NB4 (cell line): Measurements from ENCODE around the gene LMTK2.

Source experiments
- DNase-seq: peaks from one replicate; pipeline ENCODE4 v3.0.0; 2010; ENCODE audit warnings: low read depth
- H3K4me3 ChIP-seq: one replicate; pipeline ENCODE4 v1.5.1; 2011; ENCODE audit warnings: mild to moderate bottlenecking, low read depth, low read length, moderate library complexity
- CTCF ChIP-seq: IDR thresholded peaks from one replicate; pipeline ENCODE4 v1.5.1; 2012; ENCODE audit warnings: low read depth, low read length
- MAX ChIP-seq: IDR thresholded peaks from 2 replicates; pipeline ENCODE4 v1.6.1; 2011; ENCODE audit warnings: low read depth, low read length
- MYC ChIP-seq: IDR thresholded peaks from 2 replicates; pipeline ENCODE4 v1.6.1; 2011; ENCODE audit warnings: low read depth, low read length
- POLR2A ChIP-seq: IDR thresholded peaks from 2 replicates; pipeline ENCODE4 v1.6.1; 2011; ENCODE audit warnings: mild to moderate bottlenecking; ENCODE audit not compliant: insufficient read length; ENCODE audit errors: extremely low read depth

Gene LMTK2

GRCh38 chr7:98227939-98228338 is 121.3 kb downstream of the LMTK2 start:
- DNase-seq = no peak
- no peak for TF ChIP-seq CTCF
- TF ChIP-seq POLR2A = no peak
- TF ChIP-seq MYC = no peak
- TF ChIP-seq MAX = no peak
- H3K4me3 ChIP-seq = no peak overlapping the region

GRCh38 chr7:98228801-98229200 is 122.1 kb downstream of the LMTK2 start:
- no peak for DNase-seq
- TF ChIP-seq MYC (no peak), POLR2A (no peak), MAX (no peak), CTCF (no peak)
- H3K4me3 ChIP-seq = no peak overlapping the region

GRCh38 chr7:98229441-98229840 is 122.8 kb downstream of the LMTK2 start:
- no peak for DNase-seq
- no peak overlapping the region for H3K4me3 ChIP-seq
- TF ChIP-seq MYC (no peak), CTCF (no peak), POLR2A (no peak), MAX (no peak)

- TF ChIP-seq MYC (no peak), POLR2A (no peak), CTCF (no peak), MAX (no peak)
- DNase-seq = no peak
- H3K4me3 ChIP-seq = no peak overlapping the region
Measured at GRCh38 chr7:98229991-98230745, 123.5 kb downstream of the LMTK2 start.

GRCh38 chr7:98230746-98231471 is 124.2 kb downstream of the LMTK2 start:
- TF ChIP-seq MYC (no peak), MAX (no peak), CTCF (no peak), POLR2A (no peak)

More at GRCh38 chr7:98230746-98231471, 124.2 kb downstream of the LMTK2 start:
- H3K4me3 ChIP-seq = no peak overlapping the region
- DNase-seq = no peak
